Tibial artery (tissue), 4 donors: ENCODE data around the gene FAM171A2.
"Not testable (repeated sequence)": the region's sequence is repeated elsewhere in the genome, so short reads cannot be mapped to it uniquely, and the experiment has no call there.

Experiments
- DNase-seq, 2 donors: peaks; one replicate each; pipeline ENCODE4 v3.0.0-alpha.2; 2019
- H3K27ac ChIP-seq, 2 donors: fragments of 200-600 bp; sonication (generic) in 1 of 2; 1 replicate in 1 of 2; 2 replicates in 1 of 2; pipeline ENCODE4 v1.5.1; 2018 to 2019; ENCODE audit warnings: mild to moderate bottlenecking in 1 of 2
- H3K27me3 ChIP-seq, 2 donors: fragments of 200-600 bp; sonication (generic) in 1 of 2; one replicate each; pipeline versions ENCODE4 v1.5.1 to v1.6.0; 2016 to 2019
- H3K36me3 ChIP-seq, 3 donors: fragments of 200-600 bp; sonication (generic) in 2 of 3; one replicate each; pipeline ENCODE4 v1.5.1; 2016 to 2019; ENCODE audit warnings: mild to moderate bottlenecking in 2 of 3
- H3K4me1 ChIP-seq, 4 donors: fragments of 200-600 bp; sonication (generic) in 2 of 4; 1 replicate in 3 of 4; 2 replicates in 1 of 4; pipeline ENCODE4 v1.5.1; 2016 to 2019
- H3K4me3 ChIP-seq, 2 donors: fragments of 200-600 bp; sonication (generic) in 1 of 2; 1 replicate in 1 of 2; 2 replicates in 1 of 2; pipeline ENCODE4 v1.5.1; 2018 to 2019; ENCODE audit warnings: mild to moderate bottlenecking in 2 of 2
- H3K9me3 ChIP-seq, 3 donors: fragments of 200-600 bp; sonication (generic) in 1 of 3; one replicate each; pipeline ENCODE4 v1.5.1; 2016 to 2019
- intact Hi-C: fragments of 100-400 bp; cut with DNase I; formaldehyde crosslinking; loops from one replicate; pipeline ENCODE4 v1.15.0; 2023; ENCODE audit warnings: low total_unique reads
- TF ChIP-seq, protein P1 (sequence below), 2 experiments: fragments of 200-600 bp in 1 of 2; fragments of 450-650 bp in 1 of 2; IDR thresholded peaks; one replicate each; pipeline ENCODE4 v1.5.1; 2017 to 2019; ENCODE audit warnings: antibody characterized with exemption in 2 of 2, mild to moderate bottlenecking in 1 of 2, moderate library complexity in 1 of 2

The FAM171A2 gene

DNA sequence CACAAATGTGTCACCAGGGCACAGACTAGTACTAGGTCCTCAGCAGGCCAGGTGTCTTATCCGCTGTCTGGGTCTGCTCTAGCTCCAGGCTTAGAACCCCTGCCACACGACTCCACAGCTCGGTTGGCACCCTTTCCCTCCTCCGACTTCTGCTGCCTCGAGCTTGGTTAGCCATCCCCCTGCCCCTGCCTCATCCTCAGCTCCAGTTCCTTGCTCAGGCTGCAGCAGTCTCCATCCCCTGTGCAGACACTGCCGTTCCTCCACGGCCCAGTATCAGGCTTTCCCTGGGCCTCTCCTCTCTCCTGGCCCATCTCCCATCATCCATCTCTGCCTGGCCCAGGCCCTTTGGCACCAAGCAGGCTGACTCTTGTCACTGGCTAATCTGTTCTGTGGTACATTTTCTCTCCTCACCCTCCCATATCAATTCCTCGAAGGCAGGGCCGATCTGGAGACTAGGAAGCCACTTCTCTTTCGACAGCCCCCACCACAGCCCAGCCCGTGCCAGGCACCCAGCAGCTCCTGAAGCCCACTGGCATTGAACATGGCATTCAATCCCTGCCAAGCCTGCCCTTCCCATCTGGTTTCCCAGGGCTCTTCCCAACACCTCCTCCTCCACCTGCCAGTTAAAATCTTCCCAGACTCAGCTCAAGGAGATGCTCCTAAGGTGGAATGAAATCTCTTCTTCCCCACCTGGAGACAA lies 20.0 kb downstream of the FAM171A2 start:
- Histone ChIP-seq H3K27ac (no peak overlapping the region), H3K36me3 (peaks cover 0 to 3% (median 0%) of the 10 kb centered on the region in 3 donors), H3K4me3 (no peak overlapping the region), H3K27me3 (peaks cover 0 to 3% of the 10 kb centered on the region in 2 donors), H3K4me1 (peaks cover 0 to 18% (median 11%) of the 10 kb centered on the region in 4 donors), H3K9me3 (no peaks in the 10 kb centered on the region)
- no peak for DNase-seq
- TF ChIP-seq, protein P1, sequence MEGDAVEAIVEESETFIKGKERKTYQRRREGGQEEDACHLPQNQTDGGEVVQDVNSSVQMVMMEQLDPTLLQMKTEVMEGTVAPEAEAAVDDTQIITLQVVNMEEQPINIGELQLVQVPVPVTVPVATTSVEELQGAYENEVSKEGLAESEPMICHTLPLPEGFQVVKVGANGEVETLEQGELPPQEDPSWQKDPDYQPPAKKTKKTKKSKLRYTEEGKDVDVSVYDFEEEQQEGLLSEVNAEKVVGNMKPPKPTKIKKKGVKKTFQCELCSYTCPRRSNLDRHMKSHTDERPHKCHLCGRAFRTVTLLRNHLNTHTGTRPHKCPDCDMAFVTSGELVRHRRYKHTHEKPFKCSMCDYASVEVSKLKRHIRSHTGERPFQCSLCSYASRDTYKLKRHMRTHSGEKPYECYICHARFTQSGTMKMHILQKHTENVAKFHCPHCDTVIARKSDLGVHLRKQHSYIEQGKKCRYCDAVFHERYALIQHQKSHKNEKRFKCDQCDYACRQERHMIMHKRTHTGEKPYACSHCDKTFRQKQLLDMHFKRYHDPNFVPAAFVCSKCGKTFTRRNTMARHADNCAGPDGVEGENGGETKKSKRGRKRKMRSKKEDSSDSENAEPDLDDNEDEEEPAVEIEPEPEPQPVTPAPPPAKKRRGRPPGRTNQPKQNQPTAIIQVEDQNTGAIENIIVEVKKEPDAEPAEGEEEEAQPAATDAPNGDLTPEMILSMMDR (IDR thresholded peaks at IDR 0.05), result no peak
- intact Hi-C loops, result no loop called here

DNA sequence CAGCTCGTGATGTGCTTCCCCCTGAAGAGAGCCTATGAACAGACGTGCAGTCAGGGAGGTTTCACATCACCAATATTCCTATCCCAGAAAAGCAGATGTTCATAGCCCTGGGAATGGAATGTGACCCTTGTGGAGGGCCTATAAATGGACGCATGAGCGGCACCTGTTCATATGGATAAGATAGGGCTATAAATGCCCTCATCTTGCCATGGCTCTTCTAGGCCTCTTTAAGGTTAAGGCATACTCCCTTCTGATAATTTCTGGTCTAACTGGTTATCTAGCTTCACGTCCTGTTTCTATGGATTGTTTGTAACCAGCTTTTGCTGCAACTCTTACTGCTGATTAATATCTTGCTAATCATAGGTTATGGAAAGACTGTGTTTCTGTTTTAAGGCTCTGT lies 23.1 kb downstream of the FAM171A2 start:
- H3K4me3 ChIP-seq, H3K27ac ChIP-seq, H3K36me3 ChIP-seq, intact Hi-C loops, H3K9me3 ChIP-seq, H3K4me1 ChIP-seq, DNase-seq: not testable (repeated sequence)
- peaks cover 0 to 27% of the 10 kb centered on the region in 2 donors for H3K27me3 ChIP-seq

DNA sequence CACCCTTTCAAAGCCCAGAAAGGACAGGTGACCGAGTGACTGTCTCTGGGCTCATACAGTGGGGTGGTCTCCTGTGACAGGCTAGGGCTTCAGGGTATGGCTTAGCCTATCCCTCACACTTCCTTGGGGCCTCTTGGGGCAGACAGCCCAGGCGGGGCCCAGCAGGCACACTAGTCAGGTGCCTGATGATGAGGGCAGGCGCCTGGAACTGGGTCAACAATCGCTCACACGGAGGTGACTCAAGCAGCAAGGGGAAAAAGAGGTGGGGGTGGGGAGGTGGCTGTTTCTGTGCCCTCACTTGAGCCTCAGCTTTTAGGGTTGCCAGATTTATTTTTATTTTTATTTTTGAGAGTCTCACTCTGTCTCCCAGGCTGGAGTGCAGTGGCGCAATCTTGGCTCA lies 25.0 kb downstream of the FAM171A2 start:
- DNase-seq, result no peak
- no peak overlapping the region for H3K27ac ChIP-seq

DNA sequence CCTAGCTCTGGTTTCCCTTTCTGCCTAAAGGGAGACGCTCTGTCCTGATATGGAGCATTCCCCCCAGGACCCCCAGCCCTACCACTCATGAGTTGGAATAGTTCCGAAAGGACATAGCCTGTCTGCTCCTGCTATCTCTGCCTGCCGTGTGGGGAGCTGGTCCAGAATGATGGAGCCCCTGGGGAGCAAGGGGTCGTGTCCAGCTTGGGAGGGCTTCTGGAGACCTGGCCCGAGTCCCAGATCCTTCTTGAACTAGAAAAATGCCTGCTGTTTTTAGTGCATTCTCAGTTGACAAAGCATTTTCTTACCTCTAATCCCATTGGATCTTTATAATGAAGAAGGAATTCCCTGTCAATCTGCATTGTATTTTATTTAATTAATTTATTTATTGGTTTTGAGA lies 27.7 kb downstream of the FAM171A2 start:
- no peak overlapping the region for H3K27ac ChIP-seq
- no peak for DNase-seq
- no peak overlapping the region for H3K4me3 ChIP-seq
- intact Hi-C loops, result no loop called here
- H3K4me1 ChIP-seq, result peaks cover 0 to 2% (median 0%) of the 10 kb centered on the region in 4 donors
- H3K36me3 ChIP-seq, result no peaks in the 10 kb centered on the region
- TF ChIP-seq, protein P1 (IDR thresholded peaks at IDR 0.05), result no peak
- H3K9me3 ChIP-seq, result no peaks in the 10 kb centered on the region
- H3K27me3 ChIP-seq, result peaks cover 0 to 29% of the 10 kb centered on the region in 2 donors

More for the DNA sequence above, 25.0 kb downstream of the FAM171A2 start:
- Histone ChIP-seq H3K36me3 (no peaks in the 10 kb centered on the region), H3K9me3 (no peaks in the 10 kb centered on the region), H3K4me3 (no peak overlapping the region), H3K27me3 (peaks cover 0 to 27% of the 10 kb centered on the region in 2 donors), H3K4me1 (no peaks in the 10 kb centered on the region)
- TF ChIP-seq, protein P1 (IDR thresholded peaks at IDR 0.05), result no peak
- intact Hi-C loops, result no loop called here

DNA sequence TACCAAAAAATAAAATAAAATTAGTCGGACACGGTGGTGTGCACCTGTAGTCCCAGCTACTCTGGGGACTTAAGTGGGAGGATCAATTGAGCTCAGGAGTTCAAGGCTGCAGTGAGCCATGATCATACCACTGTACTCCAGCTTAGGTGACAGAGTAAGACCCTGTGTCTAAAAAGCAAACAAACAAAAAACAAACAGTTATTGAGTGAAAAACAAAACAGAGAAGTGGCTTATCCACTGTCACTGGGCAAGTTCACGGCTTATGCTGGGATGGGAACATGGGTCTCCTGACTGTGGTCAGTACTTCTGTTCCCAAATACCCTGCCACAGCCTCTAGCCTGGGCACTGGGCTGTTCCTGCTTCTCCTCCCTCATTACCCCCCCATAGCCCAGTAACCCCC lies 28.1 kb downstream of the FAM171A2 start:
- peaks cover 0 to 29% of the 10 kb centered on the region in 2 donors for H3K27me3 ChIP-seq
- no peak overlapping the region for H3K4me3 ChIP-seq
- DNase-seq, result no peak
- H3K4me1 ChIP-seq, result peaks cover 0 to 4% (median 0%) of the 10 kb centered on the region in 4 donors
- TF ChIP-seq, protein P1 (IDR thresholded peaks at IDR 0.05), result no peak
- H3K9me3 ChIP-seq, result no peaks in the 10 kb centered on the region
- no peak overlapping the region for H3K27ac ChIP-seq
- H3K36me3 ChIP-seq, result no peaks in the 10 kb centered on the region
- intact Hi-C loops, result no loop called here

DNA sequence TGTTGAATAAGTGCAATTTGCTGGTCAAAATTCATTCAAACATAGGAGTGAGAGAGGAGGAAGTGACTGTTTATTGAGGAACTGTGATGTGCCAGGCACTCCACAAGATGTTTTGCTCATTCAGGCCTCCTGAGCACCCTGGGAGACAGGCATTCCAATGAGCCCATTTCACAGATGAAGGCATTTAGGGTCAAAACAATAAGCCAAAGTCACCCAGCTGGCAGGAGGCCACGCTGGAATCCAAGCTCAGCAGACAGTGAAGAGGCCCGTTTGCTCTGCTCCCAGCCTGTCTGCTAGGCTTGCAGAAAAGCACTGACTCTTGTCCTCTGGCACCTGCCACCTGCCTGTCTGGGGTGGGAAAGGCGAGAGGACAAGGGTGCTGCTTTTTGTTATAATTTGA lies 28.9 kb downstream of the FAM171A2 start:
- Histone ChIP-seq H3K27me3 (peaks cover 0 to 29% of the 10 kb centered on the region in 2 donors), H3K36me3 (no peaks in the 10 kb centered on the region), H3K27ac (no peak overlapping the region), H3K4me1 (peaks cover 0 to 4% (median 0%) of the 10 kb centered on the region in 4 donors), H3K4me3 (no peak overlapping the region), H3K9me3 (no peaks in the 10 kb centered on the region)
- DNase-seq, result no peak
- intact Hi-C loops, result no loop called here
- TF ChIP-seq, protein P1 (IDR thresholded peaks at IDR 0.05), result no peak
